ENCODE results near the gene TOR2A.

The TOR2A gene

DNA sequence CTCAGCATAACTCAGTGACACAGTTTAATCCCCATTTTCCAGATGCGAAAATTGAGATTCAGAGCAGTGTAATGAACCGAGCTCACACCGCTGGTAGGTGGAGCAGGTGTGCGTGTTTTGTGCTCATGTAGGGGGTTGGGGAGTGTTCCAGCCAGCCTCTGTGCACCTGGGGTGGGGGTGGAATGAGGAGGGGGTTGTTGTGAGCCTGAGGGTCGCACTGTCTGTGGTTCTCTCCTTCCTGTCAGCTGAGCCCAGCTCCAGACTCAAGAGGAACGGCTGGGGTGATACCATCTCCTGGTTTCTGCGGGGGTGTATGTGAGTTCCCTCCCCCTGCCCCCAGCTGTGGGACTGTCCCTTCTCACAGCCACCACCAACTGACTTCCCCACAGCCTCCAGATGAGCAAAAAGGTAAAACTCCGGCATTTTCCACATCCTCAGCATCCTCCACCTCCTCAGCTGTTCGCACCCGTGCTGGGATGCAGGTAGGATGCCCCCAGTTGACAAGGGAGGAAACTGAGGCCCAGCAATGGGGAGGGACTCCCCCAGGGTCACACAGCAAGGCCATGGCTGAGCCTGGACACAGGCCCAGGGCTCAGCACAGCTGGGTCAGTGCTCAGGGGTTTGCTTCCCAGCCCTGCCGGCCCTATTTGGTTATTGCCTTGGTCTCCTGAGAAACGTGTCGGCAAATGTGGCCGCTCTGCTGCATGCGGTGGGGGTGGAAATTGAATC is 41.3 kb upstream of the TOR2A start:
- Histone ChIP-seq H2AFZ (ENCODE audit: low read length, unreplicated experiment) (no peak overlapping the region), H3K79me2 (ENCODE audit: control insufficient read depth, insufficient read depth, low read length, unreplicated experiment) (no peaks in the 10 kb centered on the region), H3K27me3 (ENCODE audit: insufficient read depth, low read length) (no peaks in the 10 kb centered on the region), H3K36me3 (ENCODE audit: insufficient read depth, low read length) (no peaks in the 10 kb centered on the region), H3K4me1 (ENCODE audit: control insufficient read depth, insufficient read depth, low read length, unreplicated experiment) (peaks cover under 1% of the 10 kb centered on the region), H3K4me3 (ENCODE audit: low read depth, low read length) (no peak overlapping the region), H3K27ac (ENCODE audit: low read depth, low read length) (no peak overlapping the region)

DNA sequence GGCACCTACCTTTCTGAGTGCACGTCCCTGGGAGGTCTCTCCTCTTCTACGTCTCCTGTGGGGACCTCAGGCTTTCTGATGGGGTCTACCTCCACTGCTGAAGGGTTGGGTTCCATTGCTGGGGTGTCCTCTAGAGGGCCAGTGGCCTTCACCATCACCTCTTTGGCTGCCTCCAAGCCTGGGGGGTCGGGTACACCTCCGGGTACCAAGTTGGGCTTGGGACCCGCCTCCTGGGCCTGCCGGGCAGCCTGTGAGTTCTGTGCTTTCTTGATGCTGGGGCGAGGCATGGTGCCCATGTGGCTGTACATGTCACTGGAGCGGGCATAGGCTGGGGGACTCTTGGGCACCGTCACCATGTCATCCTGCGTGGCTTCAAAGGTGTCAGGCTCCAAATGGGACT is 38.9 kb upstream of the TOR2A start:
- H3K79me2 ChIP-seq (ENCODE audit: control insufficient read depth, insufficient read depth, low read length, unreplicated experiment), result no peaks in the 10 kb centered on the region
- no peak overlapping the region for H3K4me3 ChIP-seq (ENCODE audit: low read depth, low read length)
- no peak overlapping the region for H2AFZ ChIP-seq (ENCODE audit: low read length, unreplicated experiment)
- peaks cover 6% of the 10 kb centered on the region for H3K4me1 ChIP-seq (ENCODE audit: control insufficient read depth, insufficient read depth, low read length, unreplicated experiment)
- no peaks in the 10 kb centered on the region for H3K27me3 ChIP-seq (ENCODE audit: insufficient read depth, low read length)
- H3K27ac ChIP-seq (ENCODE audit: low read depth, low read length), result no peak overlapping the region
- H3K36me3 ChIP-seq (ENCODE audit: insufficient read depth, low read length), result no peaks in the 10 kb centered on the region

DNA sequence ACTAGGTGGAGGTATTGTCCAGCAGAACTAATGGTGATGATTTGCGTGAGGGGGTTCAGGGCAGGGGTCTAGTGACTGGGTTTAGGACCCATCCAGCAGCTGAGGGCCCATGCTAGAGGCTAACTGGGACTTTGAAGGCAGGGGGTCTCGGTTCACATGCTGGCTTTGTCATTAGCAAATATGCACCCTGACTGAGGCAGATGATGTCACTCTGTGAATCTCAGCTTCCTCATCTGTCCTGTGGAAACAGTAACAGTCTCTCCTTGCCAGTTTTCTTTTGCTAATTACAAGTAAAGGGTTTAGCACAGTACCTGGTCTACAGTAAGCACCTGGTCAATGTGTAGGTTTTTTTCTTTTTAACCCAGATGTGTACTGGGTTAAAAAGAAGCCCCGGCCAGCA is 38.2 kb upstream of the TOR2A start:
- no peak overlapping the region for H3K27ac ChIP-seq (ENCODE audit: low read depth, low read length)
- no peak overlapping the region for H3K4me3 ChIP-seq (ENCODE audit: low read depth, low read length)
- no peaks in the 10 kb centered on the region for H3K79me2 ChIP-seq (ENCODE audit: control insufficient read depth, insufficient read depth, low read length, unreplicated experiment)
- no peaks in the 10 kb centered on the region for H3K27me3 ChIP-seq (ENCODE audit: insufficient read depth, low read length)
- H2AFZ ChIP-seq (ENCODE audit: low read length, unreplicated experiment), result no peak overlapping the region
- H3K36me3 ChIP-seq (ENCODE audit: insufficient read depth, low read length), result no peaks in the 10 kb centered on the region
- H3K4me1 ChIP-seq (ENCODE audit: control insufficient read depth, insufficient read depth, low read length, unreplicated experiment), result peaks cover 6% of the 10 kb centered on the region

DNA sequence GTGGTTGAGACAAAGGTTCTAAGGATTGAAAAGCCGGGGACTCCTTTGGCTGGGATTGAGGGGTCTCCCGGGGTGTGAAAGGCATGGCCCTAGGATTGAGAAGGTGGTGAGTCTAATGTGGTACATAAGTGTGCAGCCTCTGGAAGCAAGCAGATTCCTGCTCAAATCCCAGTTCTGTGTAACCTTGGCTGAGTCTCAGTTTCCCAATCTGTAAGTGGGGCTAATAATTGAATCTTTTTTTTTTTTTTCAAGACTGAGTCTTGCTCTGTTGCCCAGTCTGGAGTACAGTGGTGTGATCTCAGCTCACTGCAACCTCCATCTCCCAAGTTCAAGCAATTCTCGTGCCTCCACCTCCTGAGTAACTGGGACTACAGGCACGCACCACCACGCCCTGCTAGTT is 37.5 kb upstream of the TOR2A start:
- Histone ChIP-seq H3K36me3 (ENCODE audit: insufficient read depth, low read length) (no peaks in the 10 kb centered on the region), H3K4me1 (ENCODE audit: control insufficient read depth, insufficient read depth, low read length, unreplicated experiment) (peaks cover 6% of the 10 kb centered on the region), H3K27ac (ENCODE audit: low read depth, low read length) (no peak overlapping the region), H3K79me2 (ENCODE audit: control insufficient read depth, insufficient read depth, low read length, unreplicated experiment) (no peaks in the 10 kb centered on the region), H3K4me3 (ENCODE audit: low read depth, low read length) (no peak overlapping the region), H2AFZ (ENCODE audit: low read length, unreplicated experiment) (no peak overlapping the region), H3K27me3 (ENCODE audit: insufficient read depth, low read length) (no peaks in the 10 kb centered on the region)

DNA sequence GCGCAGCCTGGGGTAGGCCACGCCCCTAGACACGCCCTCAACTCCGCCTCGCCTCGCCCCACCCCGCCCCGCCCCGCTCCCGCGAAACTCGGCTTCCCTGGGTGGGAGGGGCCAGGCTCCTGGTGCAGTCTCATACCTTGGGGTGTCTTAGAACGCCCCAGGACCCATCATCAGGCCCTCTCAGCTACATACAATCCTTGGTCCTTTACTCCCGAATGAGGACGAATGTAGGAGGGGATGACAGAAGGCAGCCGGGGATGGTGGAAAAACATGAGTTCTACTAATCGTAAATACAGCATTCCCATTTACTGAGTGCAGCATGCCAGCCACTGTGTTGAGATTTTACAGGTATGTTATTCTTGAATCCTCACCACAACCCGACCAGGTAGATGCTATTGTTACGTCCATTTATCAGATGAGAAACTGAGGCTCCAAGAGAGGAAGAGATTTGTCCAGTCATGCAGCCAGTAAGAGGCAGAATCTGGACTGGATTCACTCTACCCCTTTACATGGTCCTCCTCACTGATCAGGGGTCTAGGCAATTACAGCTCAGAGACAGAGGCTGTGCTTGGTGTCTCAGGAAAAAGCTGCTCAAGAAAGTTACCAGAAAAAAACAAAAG is 36.6 kb upstream of the TOR2A start:
- H3K27ac ChIP-seq (ENCODE audit: low read depth, low read length), result no peak overlapping the region
- H3K27me3 ChIP-seq (ENCODE audit: insufficient read depth, low read length), result no peaks in the 10 kb centered on the region
- no peak overlapping the region for H2AFZ ChIP-seq (ENCODE audit: low read length, unreplicated experiment)
- H3K79me2 ChIP-seq (ENCODE audit: control insufficient read depth, insufficient read depth, low read length, unreplicated experiment), result no peaks in the 10 kb centered on the region
- peaks cover 6% of the 10 kb centered on the region for H3K4me1 ChIP-seq (ENCODE audit: control insufficient read depth, insufficient read depth, low read length, unreplicated experiment)
- H3K36me3 ChIP-seq (ENCODE audit: insufficient read depth, low read length), result no peaks in the 10 kb centered on the region
- H3K4me3 ChIP-seq (ENCODE audit: low read depth, low read length), result peak overlapping the region; percentile 41

DNA sequence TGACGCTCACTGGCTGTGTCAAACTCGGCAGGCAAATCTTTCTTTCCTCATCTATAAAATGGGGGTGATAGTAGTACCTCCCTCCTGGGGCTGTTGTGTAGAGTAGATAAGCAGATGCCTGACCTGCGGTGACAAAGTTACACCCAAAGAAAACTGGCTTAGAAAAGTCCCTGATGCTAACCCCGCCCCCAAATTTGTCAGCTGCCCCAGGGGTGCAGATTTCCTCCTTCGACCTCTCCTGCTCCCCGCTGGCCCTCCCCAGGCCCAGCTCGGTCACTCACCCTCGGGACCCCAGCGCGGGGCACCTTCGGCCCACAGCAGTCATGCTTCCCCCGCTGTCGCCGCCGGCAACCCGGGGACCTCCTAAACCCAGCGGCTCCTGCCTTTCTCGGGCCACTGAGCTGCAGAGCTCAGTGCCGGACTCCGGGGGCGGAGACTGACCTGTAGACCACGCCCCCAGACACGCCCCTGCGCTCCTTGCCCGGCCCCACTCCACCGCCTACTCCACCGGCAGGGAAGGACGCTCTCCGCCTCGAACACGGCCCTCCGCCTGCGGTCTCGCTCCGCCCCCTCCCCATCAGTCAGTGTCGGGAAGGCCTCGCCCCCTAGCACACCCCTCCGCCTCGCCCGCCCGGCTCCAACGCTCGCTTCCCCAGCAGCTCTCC is 35.9 kb upstream of the TOR2A start:
- Histone ChIP-seq H3K36me3 (ENCODE audit: insufficient read depth, low read length) (no peaks in the 10 kb centered on the region), H3K4me1 (ENCODE audit: control insufficient read depth, insufficient read depth, low read length, unreplicated experiment) (peaks cover 6% of the 10 kb centered on the region)

DNA sequence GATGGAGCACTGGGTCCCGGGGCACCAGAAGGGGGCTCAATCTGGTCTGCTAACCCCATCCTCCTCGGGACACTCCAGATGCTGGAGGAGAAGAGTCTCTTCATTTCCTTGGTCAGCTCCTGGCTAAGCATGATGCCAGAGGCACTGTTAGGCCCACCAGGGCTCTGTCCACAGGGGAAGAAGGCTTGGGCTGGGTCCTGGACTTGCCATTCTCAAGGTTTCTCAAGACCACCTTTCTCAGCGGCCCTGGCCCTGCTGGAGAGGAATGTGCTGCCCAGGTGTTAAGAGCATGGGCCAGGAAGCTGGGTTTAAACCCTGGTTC is 35.5 kb upstream of the TOR2A start:
- Histone ChIP-seq H2AFZ (ENCODE audit: low read length, unreplicated experiment) (no peak overlapping the region), H3K36me3 (ENCODE audit: insufficient read depth, low read length) (no peaks in the 10 kb centered on the region), H3K4me3 (ENCODE audit: low read depth, low read length) (peak overlapping the region; percentile 82), H3K27ac (ENCODE audit: low read depth, low read length) (no peak overlapping the region), H3K27me3 (ENCODE audit: insufficient read depth, low read length) (no peaks in the 10 kb centered on the region), H3K4me1 (ENCODE audit: control insufficient read depth, insufficient read depth, low read length, unreplicated experiment) (peaks cover 6% of the 10 kb centered on the region), H3K79me2 (ENCODE audit: control insufficient read depth, insufficient read depth, low read length, unreplicated experiment) (no peaks in the 10 kb centered on the region)

More for the DNA sequence above, 35.9 kb upstream of the TOR2A start:
- H3K4me3 ChIP-seq (ENCODE audit: low read depth, low read length), result peak overlapping the region; percentile 82
- no peaks in the 10 kb centered on the region for H3K79me2 ChIP-seq (ENCODE audit: control insufficient read depth, insufficient read depth, low read length, unreplicated experiment)
- no peak overlapping the region for H3K27ac ChIP-seq (ENCODE audit: low read depth, low read length)
- peak overlapping the region; percentile 23 for H2AFZ ChIP-seq (ENCODE audit: low read length, unreplicated experiment)
- no peaks in the 10 kb centered on the region for H3K27me3 ChIP-seq (ENCODE audit: insufficient read depth, low read length)

DNA sequence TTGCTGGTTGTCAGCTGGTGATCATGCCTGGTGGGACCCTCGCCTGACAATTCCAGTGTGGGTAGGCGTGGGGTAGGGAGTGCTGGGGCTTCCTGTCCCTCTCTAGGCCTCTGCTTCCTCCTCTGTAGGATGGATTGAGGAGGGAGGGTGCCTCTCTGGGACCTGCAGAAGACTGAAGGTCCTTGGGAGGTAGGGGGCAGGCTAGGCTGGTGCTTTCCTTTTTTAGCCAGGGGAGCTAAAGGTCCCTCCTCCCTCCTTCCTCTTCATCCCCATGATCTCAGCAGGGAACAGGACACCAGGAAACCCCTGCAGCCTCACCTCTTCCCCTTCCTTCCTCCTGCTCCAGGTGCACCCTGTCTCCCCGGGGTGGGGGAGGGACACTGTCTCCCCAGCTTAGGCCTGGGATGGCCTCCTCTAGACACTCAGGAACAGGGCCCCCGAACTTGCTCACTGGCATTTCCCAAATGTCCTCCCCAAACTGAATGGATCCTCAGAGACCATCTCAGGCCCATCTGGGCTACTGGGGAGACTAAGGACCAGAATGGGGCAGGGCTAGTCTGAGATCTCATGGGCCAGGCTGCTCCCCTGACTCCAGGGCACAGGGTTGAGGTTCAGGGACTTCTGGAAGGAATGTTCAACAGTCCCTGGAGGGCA is 35.0 kb upstream of the TOR2A start:
- Histone ChIP-seq H3K27me3 (ENCODE audit: insufficient read depth, low read length) (no peaks in the 10 kb centered on the region), H3K4me1 (ENCODE audit: control insufficient read depth, insufficient read depth, low read length, unreplicated experiment) (peaks cover 6% of the 10 kb centered on the region), H3K36me3 (ENCODE audit: insufficient read depth, low read length) (no peaks in the 10 kb centered on the region), H3K27ac (ENCODE audit: low read depth, low read length) (no peak overlapping the region), H2AFZ (ENCODE audit: low read length, unreplicated experiment) (no peak overlapping the region), H3K79me2 (ENCODE audit: control insufficient read depth, insufficient read depth, low read length, unreplicated experiment) (no peaks in the 10 kb centered on the region), H3K4me3 (ENCODE audit: low read depth, low read length) (no peak overlapping the region)

DNA sequence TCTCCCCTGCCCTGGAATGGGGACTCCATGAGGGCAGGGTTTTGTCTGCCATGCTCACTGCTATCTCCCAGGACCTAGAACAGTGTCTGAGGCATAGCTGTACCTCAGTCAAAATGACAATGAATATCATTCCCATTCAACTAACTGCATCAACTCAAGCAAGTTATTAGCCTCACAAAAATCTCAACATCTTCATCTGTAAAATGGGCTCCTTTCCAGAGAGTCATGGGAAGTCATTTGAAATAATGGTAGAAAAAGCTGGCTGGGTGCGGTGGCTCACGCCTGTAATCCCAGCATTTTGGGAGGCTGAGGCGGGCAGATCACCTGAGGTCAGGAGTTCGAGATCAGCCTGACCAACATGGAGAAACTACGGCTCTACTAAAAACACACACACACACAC is 34.0 kb upstream of the TOR2A start:
- H2AFZ ChIP-seq (ENCODE audit: low read length, unreplicated experiment), result no peak overlapping the region
- H3K36me3 ChIP-seq (ENCODE audit: insufficient read depth, low read length), result no peaks in the 10 kb centered on the region
- peaks cover 6% of the 10 kb centered on the region for H3K4me1 ChIP-seq (ENCODE audit: control insufficient read depth, insufficient read depth, low read length, unreplicated experiment)
- no peaks in the 10 kb centered on the region for H3K27me3 ChIP-seq (ENCODE audit: insufficient read depth, low read length)
- no peaks in the 10 kb centered on the region for H3K79me2 ChIP-seq (ENCODE audit: control insufficient read depth, insufficient read depth, low read length, unreplicated experiment)
- no peak overlapping the region for H3K27ac ChIP-seq (ENCODE audit: low read depth, low read length)
- no peak overlapping the region for H3K4me3 ChIP-seq (ENCODE audit: low read depth, low read length)

DNA sequence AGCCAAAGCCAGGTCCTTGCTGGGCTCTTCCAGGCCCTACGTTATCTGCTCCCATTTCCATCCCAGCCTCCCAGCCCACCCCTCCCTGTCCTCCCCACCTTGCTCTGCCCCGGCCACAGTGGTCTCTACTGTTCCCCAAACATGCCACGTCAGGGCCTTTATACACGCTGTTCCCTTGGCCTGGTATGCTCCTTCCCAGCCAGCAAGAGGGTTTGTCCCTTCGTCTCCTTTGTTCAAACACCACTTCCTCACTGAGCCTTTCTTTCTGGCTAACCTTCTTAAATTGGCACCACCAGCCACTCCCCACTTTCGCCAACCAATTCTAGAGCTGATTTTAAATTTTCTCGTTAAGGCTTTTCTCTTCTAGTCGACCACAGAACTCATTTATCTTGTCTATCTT is 33.6 kb upstream of the TOR2A start:
- H3K4me1 ChIP-seq (ENCODE audit: control insufficient read depth, insufficient read depth, low read length, unreplicated experiment), result peaks cover 9% of the 10 kb centered on the region
- H3K4me3 ChIP-seq (ENCODE audit: low read depth, low read length), result no peak overlapping the region
- no peak overlapping the region for H3K27ac ChIP-seq (ENCODE audit: low read depth, low read length)
- no peaks in the 10 kb centered on the region for H3K79me2 ChIP-seq (ENCODE audit: control insufficient read depth, insufficient read depth, low read length, unreplicated experiment)
- H3K27me3 ChIP-seq (ENCODE audit: insufficient read depth, low read length), result no peaks in the 10 kb centered on the region
- H3K36me3 ChIP-seq (ENCODE audit: insufficient read depth, low read length), result no peaks in the 10 kb centered on the region
- no peak overlapping the region for H2AFZ ChIP-seq (ENCODE audit: low read length, unreplicated experiment)
